Measurements from ENCODE around the gene PRAMEF20. TPM values are rescaled to one million over a fixed set of nuclear protein-coding genes. Genes with fewer than 3 reads are reported as not detected.
"Not testable (repeated sequence)": the region's sequence is repeated elsewhere in the genome, so short reads cannot be mapped to it uniquely, and the experiment has no call there.

Gene PRAMEF20
- total and polyA plus RNA-seq, 2 of the 4 experiments (the other 2 are of a cell fraction) = not detected

- CTCF ChIA-PET; H3K4me1 ChIP-seq (ENCODE audit: control insufficient read depth, insufficient read depth, low read length); H3K14ac ChIP-seq (replicated peaks; ENCODE audit: low read depth, low read length); H2AFZ ChIP-seq (replicated peaks; ENCODE audit: low read length, poor library complexity); H4K5ac ChIP-seq (ENCODE audit: low read depth, low read length); H3K18ac ChIP-seq (ENCODE audit: low read depth, low read length); dilution Hi-C loops (cut with HindIII; ENCODE audit: low sequenced_read_pairs, unreplicated experiment); H3K4ac ChIP-seq (ENCODE audit: low read depth, low read length); H2AK9ac ChIP-seq (replicated peaks; ENCODE audit: low read depth, low read length, poor library complexity); H3K4me2 ChIP-seq (ENCODE audit: low read depth, low read length); H3K56ac ChIP-seq (ENCODE audit: extremely low read depth, insufficient read depth, low read length); H2BK15ac ChIP-seq (ENCODE audit: low read depth, low read length); H2AK5ac ChIP-seq (ENCODE audit: low read depth, low read length); intact Hi-C loops (cut with micrococcal nuclease); in situ Hi-C loops (cut with MboI; ENCODE audit: low sequenced_read_pairs); DNase-seq; H3K4me3 ChIP-seq (ENCODE audit: insufficient read depth, low read depth, low read length); H4K20me1 ChIP-seq (ENCODE audit: insufficient read depth, low read length); H3K9ac ChIP-seq (ENCODE audit: low read depth, low read length); H3K23ac ChIP-seq (ENCODE audit: low read depth, low read length); H3K9me1 ChIP-seq (ENCODE audit: insufficient read depth, low read length); H3K27me3 ChIP-seq (ENCODE audit: control insufficient read depth, insufficient read depth, low read length); POLR2A ChIA-PET (ENCODE audit: unreplicated experiment); H4K8ac ChIP-seq (ENCODE audit: low read depth in 2 of 2, low read length in 2 of 2); H2BK120ac ChIP-seq (ENCODE audit: low read depth, low read length); H3K36me3 ChIP-seq (ENCODE audit: control insufficient read depth, insufficient read depth, low read length); BruUV-seq (replicated peaks); H3K79me1 ChIP-seq (ENCODE audit: low read depth in 1 of 2, low read length in 2 of 2); H3K27ac ChIP-seq (ENCODE audit: insufficient read depth, low read length); H2BK20ac ChIP-seq (ENCODE audit: low read depth, low read length); H2BK5ac ChIP-seq (ENCODE audit: low read depth, low read length, poor library complexity, severe bottlenecking); H4K91ac ChIP-seq (ENCODE audit: insufficient read depth, low read depth, low read length); ATAC-seq (ENCODE audit: low read depth): not testable (repeated sequence)
- H3K9me3 ChIP-seq (ENCODE audit: control insufficient read depth, insufficient read depth, low read length) = peaks cover 10% of the 10 kb centered on the region
- TF ChIP-seq MAFK (IDR thresholded peaks at IDR 0.05; ENCODE audit: low read depth, low read length) = peak; percentile 69
- 93% methylated on average over 3 of the region's 7 CpGs; no CpG with 5 or more reads in 1 of the 2 experiments for WGBS, 2 experiments (ENCODE audit: extremely low coverage in 2 of 2, insufficient read length in 1 of 2)
Observed at GRCh38 chr1:13393004-13393403, 17.2 kb upstream of the PRAMEF20 start.

GRCh38 chr1:13394761-13395160, 15.5 kb upstream of the PRAMEF20 start:
- intact Hi-C loops (cut with micrococcal nuclease); H2BK120ac ChIP-seq (ENCODE audit: low read depth, low read length); H2AFZ ChIP-seq (replicated peaks; ENCODE audit: low read length, poor library complexity); BruUV-seq (replicated peaks); POLR2A ChIA-PET (ENCODE audit: unreplicated experiment); H4K8ac ChIP-seq (ENCODE audit: low read depth in 2 of 2, low read length in 2 of 2); CTCF ChIA-PET; H3K27ac ChIP-seq (ENCODE audit: insufficient read depth, low read length); H3K27me3 ChIP-seq (ENCODE audit: control insufficient read depth, insufficient read depth, low read length); H4K91ac ChIP-seq (ENCODE audit: insufficient read depth, low read depth, low read length); H2AK5ac ChIP-seq (ENCODE audit: low read depth, low read length); H3K23ac ChIP-seq (ENCODE audit: low read depth, low read length); H3K14ac ChIP-seq (replicated peaks; ENCODE audit: low read depth, low read length); H3K9me3 ChIP-seq (ENCODE audit: control insufficient read depth, insufficient read depth, low read length); H3K18ac ChIP-seq (ENCODE audit: low read depth, low read length); H2BK20ac ChIP-seq (ENCODE audit: low read depth, low read length); H3K4ac ChIP-seq (ENCODE audit: low read depth, low read length); H4K5ac ChIP-seq (ENCODE audit: low read depth, low read length); H2AK9ac ChIP-seq (replicated peaks; ENCODE audit: low read depth, low read length, poor library complexity); H4K20me1 ChIP-seq (ENCODE audit: insufficient read depth, low read length); H2BK15ac ChIP-seq (ENCODE audit: low read depth, low read length); dilution Hi-C loops (cut with HindIII; ENCODE audit: low sequenced_read_pairs, unreplicated experiment); ATAC-seq (ENCODE audit: low read depth); H3K4me2 ChIP-seq (ENCODE audit: low read depth, low read length); H3K36me3 ChIP-seq (ENCODE audit: control insufficient read depth, insufficient read depth, low read length); H3K9me1 ChIP-seq (ENCODE audit: insufficient read depth, low read length); H3K79me1 ChIP-seq (ENCODE audit: low read depth in 1 of 2, low read length in 2 of 2); H3K9ac ChIP-seq (ENCODE audit: low read depth, low read length); H3K4me1 ChIP-seq (ENCODE audit: control insufficient read depth, insufficient read depth, low read length); H3K56ac ChIP-seq (ENCODE audit: extremely low read depth, insufficient read depth, low read length); H2BK5ac ChIP-seq (ENCODE audit: low read depth, low read length, poor library complexity, severe bottlenecking); H3K4me3 ChIP-seq (ENCODE audit: insufficient read depth, low read depth, low read length); in situ Hi-C loops (cut with MboI; ENCODE audit: low sequenced_read_pairs); DNase-seq: not testable (repeated sequence)
- WGBS, 2 experiments (ENCODE audit: extremely low coverage in 2 of 2, insufficient read length in 1 of 2) = no CpG with 5 or more reads among the region's 32 CpGs

Measured in IMR-90 (cell line).